ENCODE data around the gene TRMT44.

TRMT44 gene

DNA sequence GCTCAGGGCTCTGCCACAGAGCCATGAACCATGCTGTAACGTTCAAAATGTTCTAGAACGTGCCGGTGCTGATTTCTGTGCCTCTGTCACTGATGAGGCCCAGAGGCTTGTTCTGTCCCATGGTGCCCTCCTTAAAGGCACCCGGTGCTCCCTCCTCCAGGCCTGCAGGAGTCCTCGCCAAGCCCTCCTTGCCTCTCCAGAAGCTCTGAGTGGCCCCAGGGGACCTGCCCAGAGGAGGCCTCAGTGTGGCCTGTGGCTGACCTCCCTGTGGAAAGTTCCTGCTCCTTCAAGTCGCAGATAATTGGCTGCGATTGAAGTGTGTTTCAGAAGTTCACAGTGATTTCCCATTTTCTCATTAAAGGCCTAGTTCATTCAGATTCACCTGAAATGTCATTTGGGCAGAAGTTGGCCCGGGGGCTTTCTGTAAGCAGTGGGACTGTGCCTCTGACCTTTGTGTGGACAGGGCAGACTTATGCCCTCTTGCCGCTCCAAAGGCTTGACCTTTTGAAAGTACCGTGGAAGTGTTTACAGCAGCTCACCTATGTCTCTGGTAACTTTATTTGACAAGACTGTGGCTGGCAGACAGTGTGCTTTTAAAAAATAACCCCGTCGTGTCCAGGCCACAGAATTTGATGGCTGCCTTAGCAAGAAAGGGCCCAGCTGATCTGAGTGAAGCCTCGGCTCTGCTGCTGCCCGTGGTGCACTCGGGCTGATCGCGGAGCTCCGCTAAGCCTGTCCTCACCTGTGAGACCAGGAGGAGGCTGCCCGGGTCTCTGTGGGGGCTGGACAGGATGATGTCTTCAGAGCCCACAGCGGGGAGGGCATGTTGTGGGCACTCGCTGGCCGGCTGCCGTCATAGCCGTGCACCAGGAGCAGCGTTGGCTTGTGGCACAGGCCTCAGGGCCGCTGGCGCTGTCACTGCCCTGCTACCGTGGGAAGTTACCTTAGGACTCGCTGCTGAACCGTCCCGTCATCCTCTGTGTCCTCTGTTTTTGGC, 25.3 kb downstream of the TRMT44 start:
- no peak for DNase-seq (ENCODE audit: low read depth, low spot score)
- TF ChIP-seq POLR2AphosphoS5 (IDR thresholded peaks at IDR 0.05; ENCODE audit: borderline replicate concordance, low read depth, low read length) (no peak), FOXP2 (optimal IDR thresholded peaks at IDR 0.05; ENCODE audit: control extremely low read depth, extremely low read length, insufficient read depth) (no peak), EZH2 (IDR thresholded peaks at IDR 0.05) (no peak)
- Histone ChIP-seq H3K9me3 (ENCODE audit: low read depth, low read length) (no peaks in the 10 kb centered on the region), H3K27ac (no peak overlapping the region), H3K9ac (ENCODE audit: insufficient read length) (no peak overlapping the region), H3K4me3 (no peak overlapping the region), H3K36me3 (ENCODE audit: insufficient read depth, low read length) (no peaks in the 10 kb centered on the region; the same call in 1 of the 2 replicates)

DNA sequence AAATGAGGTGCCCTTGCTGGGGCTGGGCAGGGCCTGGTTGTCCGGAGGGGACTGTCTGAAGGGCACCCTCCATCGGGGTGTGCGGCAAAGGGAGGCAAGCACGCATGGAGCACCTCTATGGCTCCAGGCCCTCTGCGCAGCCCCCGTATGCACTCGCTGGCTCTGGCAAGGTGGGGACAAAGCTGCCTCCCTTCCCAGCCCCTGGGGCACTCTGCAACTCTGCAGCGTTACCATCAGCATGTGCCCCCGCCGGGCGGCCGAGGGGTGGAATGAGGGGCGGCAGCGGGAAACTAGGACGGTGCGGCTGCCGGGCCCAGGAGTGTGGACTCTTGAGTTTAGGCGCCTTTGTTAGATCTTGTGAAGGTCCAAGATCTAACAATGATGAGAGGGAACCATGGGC, 26.4 kb downstream of the TRMT44 start:
- no peak for DNase-seq (ENCODE audit: low read depth, low spot score)
- no peaks in the 10 kb centered on the region for H3K9me3 ChIP-seq (ENCODE audit: low read depth, low read length)
- H3K36me3 ChIP-seq (ENCODE audit: insufficient read depth, low read length), result no peaks in the 10 kb centered on the region; the same call in 1 of the 2 replicates

DNA sequence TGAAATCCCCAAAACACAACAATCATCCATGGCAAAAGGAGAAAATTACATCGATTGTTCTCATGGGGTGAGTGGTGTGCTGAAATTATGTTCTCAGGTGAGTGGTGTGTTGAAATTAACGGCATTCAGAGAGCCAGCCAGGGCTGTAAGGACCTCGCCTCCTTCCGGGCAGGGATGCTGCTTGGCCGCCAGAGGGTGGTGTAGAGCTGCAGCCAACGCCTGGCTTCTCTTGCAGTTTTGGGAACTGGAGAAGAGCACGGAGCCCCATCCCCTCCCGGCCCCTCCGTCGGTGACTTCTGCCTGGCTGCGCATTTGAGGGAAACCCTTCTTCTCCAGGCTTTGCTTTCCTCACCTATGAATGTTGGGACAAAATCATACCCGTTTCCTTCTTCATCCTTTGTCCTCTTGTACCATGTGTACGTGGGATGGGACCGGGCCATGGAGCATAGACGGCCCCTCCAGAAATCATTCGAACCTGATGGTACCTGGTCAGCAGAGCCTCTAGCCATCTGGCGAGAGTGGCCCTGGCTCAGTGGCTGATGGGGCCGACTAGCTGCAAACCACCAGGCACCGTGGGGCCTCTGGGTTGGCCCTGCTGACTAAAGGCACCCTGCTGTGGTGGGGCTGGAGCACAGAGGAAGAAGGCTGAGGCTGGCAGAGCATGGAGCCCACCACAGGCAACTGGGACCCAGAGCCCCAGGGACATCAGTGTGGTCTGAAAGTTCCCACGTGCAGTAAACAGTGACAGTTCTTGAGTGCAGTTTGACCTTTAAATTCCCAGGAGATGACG, 28.4 kb downstream of the TRMT44 start:
- H3K36me3 ChIP-seq (ENCODE audit: insufficient read depth, low read length), result no peaks in the 10 kb centered on the region; the same call in 1 of the 2 replicates

More for the DNA sequence above, 26.4 kb downstream of the TRMT44 start:
- TF ChIP-seq FOXP2 (optimal IDR thresholded peaks at IDR 0.05; ENCODE audit: control extremely low read depth, extremely low read length, insufficient read depth) (no peak), EZH2 (IDR thresholded peaks at IDR 0.05) (no peak), POLR2AphosphoS5 (IDR thresholded peaks at IDR 0.05; ENCODE audit: borderline replicate concordance, low read depth, low read length) (no peak)
- no peak overlapping the region for H3K4me3 ChIP-seq
- H3K27ac ChIP-seq, result no peak overlapping the region
- H3K9ac ChIP-seq (ENCODE audit: insufficient read length), result no peak overlapping the region

DNA sequence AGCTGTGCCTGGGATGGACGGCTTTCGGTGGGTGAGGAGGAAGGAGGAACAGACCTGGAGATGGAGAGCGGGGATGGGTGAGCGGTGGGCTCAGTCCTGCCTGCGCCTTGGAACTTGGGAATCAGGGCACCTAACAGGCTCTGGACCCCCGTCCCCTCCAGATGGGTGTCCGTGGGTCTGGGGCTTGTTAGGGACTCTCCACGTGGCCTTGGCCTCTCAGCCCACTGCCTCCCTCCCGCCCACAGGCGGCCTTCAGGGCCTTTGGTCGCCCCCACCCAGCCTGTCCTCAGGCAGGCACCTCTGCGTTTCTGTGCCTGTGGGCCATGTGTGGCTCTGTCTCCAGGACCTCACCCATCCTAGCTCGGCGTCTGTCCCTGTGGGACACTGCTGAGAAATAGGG, 29.0 kb downstream of the TRMT44 start:
- H3K9me3 ChIP-seq (ENCODE audit: low read depth, low read length), result no peaks in the 10 kb centered on the region
- H3K4me3 ChIP-seq, result no peak overlapping the region
- H3K27ac ChIP-seq, result no peak overlapping the region
- no peak for DNase-seq (ENCODE audit: low read depth, low spot score)
- H3K36me3 ChIP-seq (ENCODE audit: insufficient read depth, low read length), result no peaks in the 10 kb centered on the region; the same call in 1 of the 2 replicates
- no peak for TF ChIP-seq POLR2AphosphoS5 (IDR thresholded peaks at IDR 0.05; ENCODE audit: borderline replicate concordance, low read depth, low read length)
- no peak for TF ChIP-seq FOXP2 (optimal IDR thresholded peaks at IDR 0.05; ENCODE audit: control extremely low read depth, extremely low read length, insufficient read depth)
- no peak for TF ChIP-seq EZH2 (IDR thresholded peaks at IDR 0.05)
- H3K9ac ChIP-seq (ENCODE audit: insufficient read length), result no peak overlapping the region

More for the DNA sequence above, 28.4 kb downstream of the TRMT44 start:
- Histone ChIP-seq H3K9ac (ENCODE audit: insufficient read length) (no peak overlapping the region), H3K9me3 (ENCODE audit: low read depth, low read length) (no peaks in the 10 kb centered on the region), H3K27ac (no peak overlapping the region), H3K4me3 (no peak overlapping the region)
- DNase-seq (ENCODE audit: low read depth, low spot score), result no peak
- TF ChIP-seq FOXP2 (optimal IDR thresholded peaks at IDR 0.05; ENCODE audit: control extremely low read depth, extremely low read length, insufficient read depth) (no peak), EZH2 (IDR thresholded peaks at IDR 0.05) (no peak), POLR2AphosphoS5 (IDR thresholded peaks at IDR 0.05; ENCODE audit: borderline replicate concordance, low read depth, low read length) (no peak)

DNA sequence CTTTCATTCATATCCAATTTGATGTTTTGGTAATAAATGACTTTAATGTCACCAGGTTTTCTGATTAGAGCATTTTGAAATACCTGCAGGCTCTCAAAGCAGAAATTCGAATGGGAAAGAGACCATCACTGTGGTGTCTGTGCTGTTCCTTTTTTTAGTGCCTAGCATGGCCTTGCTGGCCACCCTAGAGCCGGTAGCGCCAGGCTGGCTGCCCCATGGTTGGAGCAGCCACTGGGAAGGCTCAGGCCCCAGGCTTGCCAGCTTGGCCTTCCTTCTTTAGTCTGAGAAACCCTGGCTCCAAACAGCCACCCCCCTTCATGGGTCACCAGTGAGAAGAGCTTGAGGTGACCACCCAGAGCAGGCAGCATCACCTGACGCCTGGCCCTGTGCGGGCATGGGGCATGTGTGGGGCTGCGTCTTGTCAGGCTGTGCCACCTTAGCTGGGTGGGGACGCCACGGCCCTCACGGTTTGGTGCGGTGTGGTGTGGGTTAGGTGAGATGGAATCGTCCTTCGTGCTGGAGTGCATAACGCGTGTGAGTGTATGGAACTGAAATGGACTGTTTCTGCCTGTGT, 30.0 kb downstream of the TRMT44 start:
- no peak overlapping the region for H3K27ac ChIP-seq
- no peak overlapping the region for H3K4me3 ChIP-seq
- no peak overlapping the region for H3K9ac ChIP-seq (ENCODE audit: insufficient read length)
- DNase-seq (ENCODE audit: low read depth, low spot score), result no peak
- H3K9me3 ChIP-seq (ENCODE audit: low read depth, low read length), result no peaks in the 10 kb centered on the region
- TF ChIP-seq EZH2 (IDR thresholded peaks at IDR 0.05) (no peak), POLR2AphosphoS5 (IDR thresholded peaks at IDR 0.05; ENCODE audit: borderline replicate concordance, low read depth, low read length) (no peak), FOXP2 (optimal IDR thresholded peaks at IDR 0.05; ENCODE audit: control extremely low read depth, extremely low read length, insufficient read depth) (no peak)
- H3K36me3 ChIP-seq (ENCODE audit: insufficient read depth, low read length), result no peaks in the 10 kb centered on the region; the same call in 1 of the 2 replicates

DNA sequence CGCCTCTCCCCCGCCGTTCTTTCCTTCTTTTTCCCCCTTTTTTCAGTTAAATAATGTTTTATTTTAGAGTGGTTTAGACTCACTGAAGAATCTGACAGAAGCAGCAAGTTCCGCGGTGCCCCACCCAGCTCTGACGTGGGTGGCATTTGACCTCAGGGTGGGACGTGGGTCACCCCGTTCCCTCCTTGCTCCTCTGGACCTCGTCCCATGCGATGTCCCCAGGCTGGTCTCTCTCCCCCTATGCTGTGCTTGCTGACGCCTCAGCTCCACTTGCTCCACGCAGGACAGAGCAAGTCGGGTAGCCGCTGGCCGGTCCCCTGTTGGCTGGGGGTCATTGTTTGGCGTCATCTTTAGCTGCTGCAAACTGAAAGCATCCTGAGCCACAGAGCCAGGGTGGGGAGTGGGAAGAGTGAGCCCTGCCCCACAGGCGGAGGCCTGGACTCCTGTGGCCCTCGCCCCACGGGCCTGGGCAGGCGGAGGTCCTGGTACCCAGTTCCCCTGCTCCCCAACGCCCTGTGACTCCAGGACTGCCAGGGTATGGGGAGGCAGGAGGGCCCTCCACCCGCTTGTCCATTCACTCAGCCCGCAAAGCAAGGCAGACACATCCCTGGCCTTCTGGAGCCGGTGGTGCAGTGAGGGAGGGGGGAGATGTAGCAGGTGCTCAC, 30.8 kb downstream of the TRMT44 start:
- H3K9me3 ChIP-seq (ENCODE audit: low read depth, low read length), result no peaks in the 10 kb centered on the region
- no peak overlapping the region for H3K4me3 ChIP-seq
- no peak overlapping the region for H3K27ac ChIP-seq
- DNase-seq (ENCODE audit: low read depth, low spot score), result no peak
- TF ChIP-seq FOXP2 (optimal IDR thresholded peaks at IDR 0.05; ENCODE audit: control extremely low read depth, extremely low read length, insufficient read depth) (no peak), EZH2 (IDR thresholded peaks at IDR 0.05) (no peak), POLR2AphosphoS5 (IDR thresholded peaks at IDR 0.05; ENCODE audit: borderline replicate concordance, low read depth, low read length) (no peak)
- no peaks in the 10 kb centered on the region for H3K36me3 ChIP-seq (ENCODE audit: insufficient read depth, low read length)
- H3K9ac ChIP-seq (ENCODE audit: insufficient read length), result no peak overlapping the region

DNA sequence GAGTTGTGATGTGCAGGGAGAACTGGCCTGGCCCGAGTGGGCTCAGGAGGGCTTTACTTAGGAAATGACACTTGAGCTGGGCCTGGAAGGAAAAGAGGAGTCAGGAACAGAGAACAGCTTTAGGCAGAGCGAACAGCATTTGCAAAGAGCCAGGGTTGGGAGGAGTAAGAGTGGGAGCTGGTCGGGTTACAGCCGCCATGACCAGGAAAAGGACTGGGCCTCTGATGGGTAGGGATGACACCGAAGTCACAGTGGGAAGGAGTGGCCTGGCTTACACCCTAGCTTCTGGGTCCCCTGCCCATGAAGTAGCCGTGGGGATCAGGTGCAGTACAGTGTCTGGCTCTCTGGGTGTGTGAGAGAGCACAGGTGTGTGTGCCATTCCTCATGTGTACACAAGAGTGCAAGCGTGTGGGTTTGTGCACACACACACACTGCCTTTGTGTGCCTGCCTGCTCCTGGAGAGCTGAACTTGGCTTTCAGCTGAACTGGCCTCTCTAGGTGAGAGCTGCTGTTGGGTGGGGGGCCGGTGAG, 31.6 kb downstream of the TRMT44 start:
- H3K27ac ChIP-seq, result no peak overlapping the region
- H3K9me3 ChIP-seq (ENCODE audit: low read depth, low read length), result no peaks in the 10 kb centered on the region
- DNase-seq (ENCODE audit: low read depth, low spot score), result no peak
- no peak for TF ChIP-seq FOXP2 (optimal IDR thresholded peaks at IDR 0.05; ENCODE audit: control extremely low read depth, extremely low read length, insufficient read depth)
- TF ChIP-seq EZH2 (IDR thresholded peaks at IDR 0.05), result no peak
- no peak for TF ChIP-seq POLR2AphosphoS5 (IDR thresholded peaks at IDR 0.05; ENCODE audit: borderline replicate concordance, low read depth, low read length)
- no peaks in the 10 kb centered on the region for H3K36me3 ChIP-seq (ENCODE audit: insufficient read depth, low read length)
- no peak overlapping the region for H3K4me3 ChIP-seq
- no peak overlapping the region for H3K9ac ChIP-seq (ENCODE audit: insufficient read length)
